GM12801 (cell line): ENCODE results near the gene C2CD2.

Experiments
- CTCF ChIP-seq: IDR thresholded peaks from one replicate; pipeline ENCODE4 v1.5.1; 2011; ENCODE audit warnings: control low read depth; ENCODE audit not compliant: insufficient read length; ENCODE audit errors: extremely low read depth

Gene C2CD2

GRCh38 chr21:41856572-41856971 is 97.2 kb downstream of the C2CD2 start:
- no peak for TF ChIP-seq CTCF

GRCh38 chr21:41854426-41854995 is 99.3 kb downstream of the C2CD2 start:
- TF ChIP-seq CTCF: no peak

GRCh38 chr21:41852929-41853320 is 100.9 kb downstream of the C2CD2 start:
- TF ChIP-seq CTCF: no peak

GRCh38 chr21:41852151-41852928 is 101.5 kb downstream of the C2CD2 start:
- no peak for TF ChIP-seq CTCF

- TF ChIP-seq CTCF: no peak
Observed at GRCh38 chr21:41851090-41851790, 102.6 kb downstream of the C2CD2 start.

- TF ChIP-seq CTCF: no peak
Observed at GRCh38 chr21:41850085-41850484, 103.7 kb downstream of the C2CD2 start.

- no peak for TF ChIP-seq CTCF
Observed at GRCh38 chr21:41848958-41849580, 104.7 kb downstream of the C2CD2 start.
